SK-N-SH treated with all-trans-retinoic acid at 6 μM for 48 hours (cell line): ENCODE data around the gene RTN1.

ENCODE experiments used
- BACH2 ChIP-seq: fragments of 250-450 bp; sonication (Bioruptor Pico); IDR thresholded peaks from 2 replicates; pipeline ENCODE4 v1.9.0; 2021; ENCODE audit warnings: mild to moderate bottlenecking, borderline replicate concordance
- CREB5 ChIP-seq: fragments of 250-450 bp; sonication (Bioruptor Pico); IDR thresholded peaks from 2 replicates; pipeline ENCODE4 v1.5.1; 2020; ENCODE audit warnings: low read depth, mild to moderate bottlenecking, moderate library complexity
- CSDC2 ChIP-seq: fragments of 250-450 bp; sonication (Bioruptor Pico); IDR thresholded peaks from 2 replicates; pipeline ENCODE4 v1.5.0; 2020; ENCODE audit warnings: mild to moderate bottlenecking, moderate library complexity
- CSRNP3 ChIP-seq: fragments of 250-450 bp; sonication (Bioruptor Pico); IDR thresholded peaks from 2 replicates; pipeline ENCODE4 v1.5.1; 2021; ENCODE audit warnings: mild to moderate bottlenecking, moderate library complexity
- PPARA ChIP-seq: fragments of 250-450 bp; sonication (Bioruptor Pico); IDR thresholded peaks from 2 replicates; pipeline ENCODE4 v1.5.0; 2020; ENCODE audit warnings: mild to moderate bottlenecking, borderline replicate concordance
- TSHZ2 ChIP-seq: fragments of 250-450 bp; sonication (Bioruptor Pico); IDR thresholded peaks from 2 replicates; pipeline ENCODE4 v1.5.0; 2020; ENCODE audit warnings: mild to moderate bottlenecking, moderate library complexity
- ZFP3 ChIP-seq: fragments of 250-450 bp; sonication (Bioruptor Pico); IDR thresholded peaks from 2 replicates; pipeline ENCODE4 v1.5.0; 2020; ENCODE audit warnings: mild to moderate bottlenecking, moderate library complexity
- ZFP30 ChIP-seq: fragments of 450-650 bp; formaldehyde crosslinking; IDR thresholded peaks from 2 replicates; pipeline ENCODE4 v1.5.0; 2022; ENCODE audit warnings: mild to moderate bottlenecking, moderate library complexity

GRCh38 chr14:59814988-59815387, 55.6 kb downstream of the RTN1 start:
- TF ChIP-seq TSHZ2 (CRISPR knock-in tag) (no peak), CREB5 (CRISPR knock-in tag) (no peak), ZFP3 (CRISPR knock-in tag) (no peak), ZFP30 (CRISPR knock-in tag) (no peak), CSRNP3 (CRISPR knock-in tag) (no peak), BACH2 (CRISPR knock-in tag) (no peak), CSDC2 (CRISPR knock-in tag) (no peak), PPARA (no peak)
